Activated CD4-positive, alpha-beta T cell treated with anti-CD3 and anti-CD28 coated beads, Interleukin-2, Interleukin-4, amounts not matched to agents 100 ng/mL and 50 ng/mL, durations not matched to agents 16 hours and 8 hours (primary cell): ENCODE results near the gene MAML1.
"Not testable (repeated sequence)": the region's sequence is repeated elsewhere in the genome, so short reads cannot be mapped to it uniquely, and the experiment has no call there.

Experiments
- DNase-seq: peaks from one replicate; pipeline ENCODE4 v3.0.0-alpha.2; 2020; ENCODE audit warnings: low spot score

MAML1 gene

DNA sequence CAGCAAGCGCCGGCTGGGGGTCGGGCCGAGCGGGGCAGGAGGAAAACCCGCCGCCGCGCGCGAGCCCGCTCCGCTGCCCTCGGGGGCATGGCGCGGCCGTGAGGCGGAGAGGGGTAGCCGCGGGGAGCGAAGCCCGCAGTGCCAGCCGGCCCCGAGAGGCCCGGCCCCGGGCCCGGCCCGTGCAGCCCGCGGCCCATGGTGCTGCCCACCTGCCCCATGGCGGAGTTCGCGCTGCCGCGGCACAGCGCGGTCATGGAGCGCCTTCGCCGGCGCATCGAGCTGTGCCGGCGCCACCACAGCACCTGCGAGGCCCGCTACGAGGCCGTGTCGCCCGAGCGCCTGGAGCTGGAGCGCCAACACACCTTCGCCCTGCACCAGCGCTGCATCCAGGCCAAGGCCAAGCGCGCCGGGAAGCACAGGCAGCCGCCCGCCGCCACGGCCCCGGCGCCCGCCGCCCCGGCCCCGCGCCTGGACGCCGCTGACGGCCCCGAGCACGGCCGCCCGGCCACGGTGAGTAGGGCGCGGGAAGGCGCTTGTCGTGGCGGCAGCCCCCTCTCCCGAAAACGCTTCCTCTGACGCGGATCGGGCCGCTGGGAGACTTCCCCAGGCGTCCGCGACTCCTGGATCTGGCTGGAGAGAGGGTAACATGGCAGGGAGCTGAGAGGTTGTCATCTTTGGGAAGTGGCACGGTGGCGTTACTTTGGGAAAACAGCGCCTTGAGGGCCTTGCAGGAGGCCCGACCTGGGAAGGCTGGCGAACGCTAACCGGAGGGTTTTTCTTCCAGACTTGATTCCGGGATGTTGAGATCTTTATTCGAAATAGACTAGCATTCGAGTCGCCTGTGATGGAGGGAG, 523 bp downstream of the MAML1 start:
- DNase-seq: peak; percentile 15

DNA sequence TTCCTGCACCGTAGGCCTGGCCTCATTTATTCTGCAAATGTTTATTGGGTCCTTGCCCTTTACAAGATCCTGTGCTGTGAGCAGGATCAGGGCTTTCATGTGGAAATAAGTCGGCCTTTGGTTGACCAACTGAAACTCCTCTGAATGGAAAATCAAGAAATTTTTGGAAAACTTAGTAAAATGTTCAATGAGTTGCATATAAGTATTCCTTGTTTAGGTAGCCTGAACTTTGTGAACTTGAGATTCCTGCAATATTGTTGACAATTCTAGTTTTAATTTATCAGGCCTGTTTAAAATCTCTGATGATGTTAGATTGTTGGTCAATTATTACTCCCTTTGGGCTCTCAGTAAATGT, 1.1 kb downstream of the MAML1 start:
- DNase-seq: no peak

DNA sequence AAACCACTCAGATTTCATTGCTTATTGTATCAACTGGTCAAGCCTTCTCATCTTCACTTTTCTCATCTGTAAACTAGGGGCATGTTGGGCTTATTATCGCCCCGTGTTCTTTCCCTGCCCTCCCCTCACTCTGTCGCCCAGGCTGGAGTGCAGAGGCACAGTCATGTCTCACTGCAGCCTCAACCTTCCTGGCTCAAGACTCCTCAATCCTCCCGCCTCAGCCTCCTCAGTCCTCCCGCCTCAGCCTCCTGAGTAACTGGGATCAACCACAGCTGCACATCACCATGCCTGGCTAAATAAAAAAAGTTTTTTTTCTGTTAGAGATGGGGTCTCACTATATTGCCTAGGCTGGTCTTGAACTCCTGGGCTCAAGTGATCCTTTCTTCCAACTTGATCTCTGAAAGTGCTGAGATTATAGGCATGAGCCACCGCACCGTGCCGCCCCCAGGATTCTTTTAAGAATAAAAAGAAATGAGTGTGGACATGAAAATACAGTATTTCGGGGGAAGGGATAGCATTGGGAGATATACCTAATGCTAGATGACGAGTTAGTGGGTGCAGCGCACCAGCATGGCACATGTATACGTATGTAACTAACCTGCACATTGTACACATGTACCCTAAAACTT, 2.0 kb downstream of the MAML1 start:
- DNase-seq: no peak

DNA sequence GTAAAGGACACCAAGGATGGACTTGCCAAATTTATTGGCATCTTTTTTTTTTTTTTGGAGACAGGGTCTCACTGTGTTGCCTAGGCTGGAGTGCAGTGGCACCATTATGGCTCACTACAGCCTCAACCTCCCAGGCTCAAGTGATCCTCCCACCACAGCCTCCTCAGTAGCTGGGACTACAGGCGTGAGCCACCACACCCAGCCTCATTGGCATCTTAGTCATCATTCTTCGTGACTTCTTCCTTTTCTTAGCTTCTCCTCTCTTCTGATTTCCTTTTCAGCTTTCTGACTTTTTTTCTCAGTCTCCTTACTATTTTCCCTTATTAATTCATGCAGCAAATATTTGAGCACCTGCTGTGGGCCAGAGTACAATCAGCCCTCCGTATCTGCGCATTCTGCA, 6.1 kb downstream of the MAML1 start:
- no peak for DNase-seq

DNA sequence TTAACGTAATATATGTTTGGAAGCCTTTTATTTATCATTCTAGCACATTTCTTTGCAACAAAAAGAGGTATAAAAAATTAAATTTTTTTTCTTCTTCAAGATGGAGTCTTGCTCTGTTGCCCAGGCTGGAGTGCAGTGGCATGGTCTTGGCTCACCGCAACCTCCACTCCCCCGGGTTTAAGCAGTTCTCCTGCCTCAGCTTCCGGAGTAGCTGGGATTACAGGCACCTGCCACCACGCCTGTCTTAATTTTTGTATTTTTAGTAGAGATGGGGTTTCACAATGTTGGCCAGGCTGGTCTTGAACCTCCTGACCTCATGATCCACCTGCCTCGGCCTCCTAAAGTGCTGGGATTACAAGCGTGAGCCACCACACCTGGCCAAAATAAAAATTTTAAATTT, 11.5 kb downstream of the MAML1 start:
- DNase-seq: not testable (repeated sequence)

DNA sequence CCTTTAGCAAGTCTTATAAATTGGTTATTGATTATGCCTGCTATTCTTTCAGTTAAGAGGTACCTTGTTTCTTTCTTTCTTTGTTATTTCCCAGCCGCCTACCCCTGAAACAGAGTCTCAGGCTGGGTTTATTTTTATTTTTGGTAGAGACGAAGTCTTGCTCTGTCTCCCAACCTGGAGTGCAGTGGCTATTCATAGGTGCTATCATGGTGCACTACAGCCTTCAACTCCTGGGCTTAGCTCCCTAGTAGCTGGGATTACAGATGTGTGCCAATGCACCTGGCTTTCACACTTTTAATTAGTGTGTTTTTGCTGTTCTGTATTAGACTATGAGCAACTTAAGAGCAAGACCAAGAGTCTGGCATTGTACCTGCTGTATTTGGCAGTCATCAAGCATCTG, 14.2 kb downstream of the MAML1 start:
- DNase-seq: no peak

DNA sequence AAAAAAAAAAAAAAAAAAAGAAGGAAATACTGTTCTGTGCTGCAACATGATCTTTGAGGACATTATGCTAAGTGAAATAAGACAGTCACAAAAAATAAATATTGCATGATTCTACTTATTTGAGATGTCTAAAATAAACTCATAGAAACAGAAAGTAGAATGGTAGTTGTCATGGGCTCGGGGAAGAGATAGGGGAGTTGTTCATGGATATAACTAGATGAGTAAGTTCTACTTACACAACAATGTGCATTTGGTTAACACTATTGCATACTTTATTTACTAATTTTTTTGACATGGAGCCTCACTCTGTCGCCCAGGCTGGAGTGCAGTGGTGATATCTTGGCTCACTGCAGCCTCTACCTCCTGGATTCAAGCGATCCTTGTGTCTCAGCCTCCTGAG, 15.2 kb downstream of the MAML1 start:
- no peak for DNase-seq

DNA sequence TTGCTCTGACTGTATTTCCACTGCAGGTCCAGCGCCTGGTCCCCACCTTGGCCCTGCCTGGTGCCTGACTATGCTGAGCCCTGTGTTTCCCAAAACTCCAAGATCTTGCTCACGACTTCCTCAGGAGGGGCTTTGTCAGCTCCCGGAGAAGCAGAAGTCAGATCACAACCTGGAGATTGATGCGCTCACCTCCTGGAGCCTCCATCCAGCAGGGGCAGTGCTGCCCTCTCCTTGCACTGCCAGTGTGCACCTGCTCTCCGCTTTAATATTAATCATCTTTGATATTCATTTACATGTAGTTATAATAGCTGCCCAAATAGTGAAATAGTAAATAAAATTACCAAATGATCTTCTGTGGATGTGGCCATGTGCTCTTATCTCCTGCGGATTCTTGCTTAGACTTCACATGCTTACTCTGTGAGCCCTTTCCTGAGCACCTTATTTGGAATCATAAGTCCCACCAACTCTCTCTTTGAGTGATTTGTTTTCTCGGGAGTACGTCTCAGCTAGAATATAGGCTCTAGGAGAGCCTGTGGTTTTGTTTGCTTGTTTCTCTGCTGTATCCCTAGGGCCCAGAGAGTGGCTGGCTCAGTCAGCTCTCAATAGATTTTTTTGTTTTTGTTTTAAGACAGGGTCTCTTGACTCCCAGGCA, 17.4 kb downstream of the MAML1 start:
- no peak for DNase-seq

DNA sequence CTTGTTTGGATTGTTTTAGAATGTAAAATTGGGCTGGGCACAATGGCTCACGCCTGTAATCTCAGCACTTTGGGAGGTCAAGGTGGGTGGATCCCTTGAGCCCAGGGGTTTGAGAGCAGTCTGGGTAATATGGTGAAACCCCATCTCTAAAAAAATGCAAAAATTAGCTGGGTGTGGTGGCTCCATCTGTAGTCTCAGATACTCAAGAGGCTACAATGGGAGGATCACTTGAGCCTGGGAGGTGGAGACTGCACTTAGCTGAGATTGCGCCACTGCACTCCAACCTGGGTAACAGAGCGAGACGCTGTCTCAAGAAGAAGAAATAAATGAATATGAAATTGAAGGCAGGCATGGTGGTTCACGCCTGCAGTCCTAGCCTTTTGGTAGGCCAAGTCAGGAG, 21.3 kb downstream of the MAML1 start:
- no peak for DNase-seq

DNA sequence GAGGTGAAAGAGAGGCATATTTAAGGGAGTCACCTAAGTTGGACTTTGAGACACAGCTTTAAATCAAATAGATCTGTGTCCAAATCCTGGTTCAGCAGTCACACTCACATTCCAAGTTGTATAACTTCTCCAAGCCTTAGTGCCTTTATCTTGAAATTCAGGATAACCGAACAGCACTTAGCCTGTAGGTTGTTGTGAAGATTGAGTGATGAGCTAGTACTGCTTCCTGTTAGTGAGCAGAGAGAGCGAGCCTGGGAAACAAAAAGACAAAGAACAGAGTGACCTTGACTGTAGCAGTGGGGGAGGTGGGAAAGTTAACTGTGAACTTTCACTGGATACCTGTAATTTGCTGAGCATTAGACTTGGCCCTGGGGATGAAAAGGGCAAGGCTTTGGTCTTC, 22.4 kb downstream of the MAML1 start:
- no peak for DNase-seq

DNA sequence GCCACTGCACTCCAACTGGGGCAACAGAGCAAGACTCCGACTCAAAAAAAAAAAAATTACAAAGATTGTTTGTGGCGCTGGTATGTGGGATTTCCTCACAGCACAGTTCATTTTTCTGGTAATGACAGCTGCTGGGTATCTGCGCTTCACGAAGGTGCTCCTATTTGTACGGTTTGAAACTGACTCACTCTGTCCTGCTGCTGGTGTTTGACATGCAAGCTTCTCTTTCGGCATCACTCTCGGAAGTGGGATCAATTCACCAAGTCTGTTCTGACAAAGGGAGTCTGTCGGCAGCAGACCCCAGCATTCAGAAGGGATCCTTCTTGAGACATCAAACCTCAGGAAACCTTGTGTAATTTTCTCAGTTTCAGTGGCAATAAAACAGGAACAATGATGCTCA, 26.3 kb downstream of the MAML1 start:
- DNase-seq: no peak

DNA sequence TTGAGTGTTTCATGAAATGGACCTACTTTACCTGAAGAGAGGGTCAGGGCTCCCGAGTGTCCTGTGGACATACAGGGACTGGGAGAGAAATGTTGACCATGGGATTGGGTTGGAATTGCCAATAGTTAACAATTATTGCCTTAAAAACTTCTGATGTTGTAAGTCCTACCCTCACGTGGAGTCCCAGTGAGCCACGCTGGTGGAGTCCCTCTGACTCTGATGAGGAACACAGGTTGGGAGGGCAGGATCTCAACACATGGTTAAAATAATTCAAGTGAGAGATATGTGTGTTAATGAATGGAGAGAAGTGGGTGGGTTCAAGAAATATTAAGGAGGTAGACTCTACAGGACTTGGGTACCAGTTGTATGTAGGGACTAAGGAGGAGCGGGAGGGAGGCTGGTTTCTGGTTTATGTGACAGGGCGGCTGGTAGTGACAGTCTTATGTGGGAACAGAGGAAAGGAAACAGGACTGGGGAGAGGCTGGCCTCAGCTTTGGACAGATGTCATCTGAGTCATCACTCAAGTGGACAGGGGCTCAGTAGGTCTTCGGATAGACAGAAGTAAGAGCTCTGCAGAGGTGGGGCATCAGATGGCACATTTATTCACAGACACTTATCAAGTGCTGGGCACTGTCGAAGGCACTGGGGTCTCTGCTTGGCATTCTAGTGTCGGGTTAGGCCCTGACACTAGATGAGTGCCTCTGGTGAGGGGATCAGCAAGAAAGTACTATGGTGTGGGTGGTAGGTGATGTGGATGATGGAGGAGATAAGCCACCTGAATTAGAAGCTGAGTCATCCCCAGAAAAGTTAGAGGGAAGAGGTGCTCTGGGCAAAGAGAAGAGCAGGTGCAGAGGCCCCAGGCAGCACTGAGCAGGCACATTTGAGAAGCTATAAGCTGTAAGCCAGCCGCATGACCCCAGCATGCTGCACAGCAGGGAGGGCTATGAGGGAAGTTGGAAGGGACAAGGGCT, 27.2 kb downstream of the MAML1 start:
- DNase-seq: peak; percentile 39

DNA sequence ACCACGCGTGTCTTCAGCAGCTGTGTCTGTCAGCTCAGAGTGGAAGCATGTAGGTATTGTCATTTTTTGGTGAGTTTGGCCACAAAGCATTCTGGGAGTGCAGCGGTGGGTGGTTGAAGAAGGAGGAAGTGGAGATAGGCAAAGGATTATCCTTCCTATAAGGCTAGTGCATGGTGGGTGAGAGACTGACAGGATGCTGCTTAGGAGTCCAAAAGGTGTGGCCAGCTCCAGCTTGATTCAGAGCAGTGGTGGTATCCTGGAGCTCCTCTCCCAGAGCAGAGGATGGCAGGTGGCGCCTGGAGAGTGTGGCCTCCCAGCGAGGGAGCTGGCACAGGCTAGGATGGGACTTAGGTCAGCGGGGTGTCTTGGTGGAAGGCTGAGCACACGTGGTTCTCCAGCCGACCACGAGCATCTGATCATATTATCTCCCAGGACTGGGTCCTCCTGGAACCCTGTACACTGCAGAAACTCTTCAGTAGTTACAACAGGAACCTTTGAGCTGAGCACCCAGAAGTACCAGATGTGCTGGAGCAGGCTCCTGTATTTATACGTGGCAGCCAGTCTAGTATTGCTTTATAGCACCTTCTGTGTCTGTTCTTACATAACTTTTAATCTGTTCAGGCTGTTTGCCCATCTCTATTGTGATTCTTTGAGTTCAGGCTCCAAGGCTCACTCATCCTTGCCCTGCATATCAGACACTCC, 29.6 kb downstream of the MAML1 start:
- DNase-seq: peak; percentile 11

DNA sequence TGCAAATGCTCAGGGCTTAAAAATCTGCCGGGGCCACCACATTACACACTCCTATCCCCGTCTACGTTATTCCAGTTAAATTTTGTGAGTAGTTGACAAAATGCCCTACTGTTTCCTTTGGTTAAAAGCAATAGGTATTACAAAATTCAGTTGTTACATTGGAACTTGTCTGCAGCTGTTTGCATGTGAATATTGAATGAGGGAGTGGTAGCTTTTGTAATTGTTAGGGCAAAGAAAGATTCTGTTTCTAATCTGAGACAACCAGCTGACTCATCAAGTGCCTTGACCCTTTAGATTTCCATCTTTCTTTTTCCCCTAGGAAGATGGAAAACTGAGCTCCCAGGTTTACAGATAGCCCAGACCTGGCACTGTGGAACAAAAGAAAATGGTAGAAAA, 30.2 kb downstream of the MAML1 start:
- DNase-seq: no peak

DNA sequence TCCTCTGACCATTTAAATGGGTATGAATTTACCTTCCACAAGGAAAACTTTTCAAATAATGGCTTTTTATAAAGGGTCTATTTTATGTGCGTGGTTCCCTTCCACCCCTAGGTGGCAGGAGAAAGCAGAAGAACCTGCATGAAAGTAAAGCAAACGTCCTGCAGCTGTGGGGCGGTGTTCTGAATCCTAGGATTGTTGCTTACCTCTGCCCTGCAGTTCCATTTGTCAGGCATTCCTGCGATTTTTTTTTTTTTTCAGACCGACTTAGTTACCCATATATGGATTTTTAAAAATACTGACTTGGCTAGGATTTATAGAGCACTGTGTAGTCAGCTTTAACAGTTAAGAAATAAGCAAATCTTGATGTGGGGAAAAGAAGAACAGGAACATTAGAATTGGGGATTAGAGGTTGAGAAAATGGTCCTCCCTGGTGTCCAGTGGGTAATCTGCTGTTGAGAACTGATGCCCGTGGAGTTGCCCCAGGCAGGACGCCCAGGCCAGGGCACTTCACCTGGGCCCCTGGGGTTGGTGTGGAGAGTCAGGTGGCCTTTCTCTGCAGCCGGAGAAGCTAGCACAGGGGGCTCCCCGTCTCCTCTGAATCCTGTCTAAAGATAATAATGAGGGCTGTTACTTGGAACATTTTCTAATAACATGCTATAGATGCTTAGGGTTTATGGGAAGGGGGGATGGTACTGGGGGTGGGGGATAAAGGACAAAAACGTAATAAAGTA, 30.8 kb downstream of the MAML1 start:
- DNase-seq: peak; percentile 52

DNA sequence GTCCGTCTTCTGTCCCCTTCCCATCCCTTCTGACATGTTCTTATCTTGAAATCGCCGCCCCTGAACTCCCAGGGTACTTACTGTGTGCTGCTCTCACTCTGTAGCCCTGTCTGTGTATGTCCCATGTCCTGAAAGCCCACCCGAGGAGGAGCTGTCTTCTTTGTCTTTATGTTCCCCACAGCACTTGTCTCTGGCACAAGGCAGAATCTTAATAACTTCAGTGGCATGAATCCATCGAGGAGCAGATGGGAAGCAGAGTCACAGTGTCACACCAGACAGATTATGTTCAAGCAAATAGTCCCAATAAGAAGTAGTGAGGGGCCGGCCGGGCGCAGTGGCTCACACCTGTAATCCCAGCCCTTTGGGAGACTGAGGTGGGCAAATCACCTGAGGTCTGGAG, 31.4 kb downstream of the MAML1 start:
- DNase-seq: no peak

DNA sequence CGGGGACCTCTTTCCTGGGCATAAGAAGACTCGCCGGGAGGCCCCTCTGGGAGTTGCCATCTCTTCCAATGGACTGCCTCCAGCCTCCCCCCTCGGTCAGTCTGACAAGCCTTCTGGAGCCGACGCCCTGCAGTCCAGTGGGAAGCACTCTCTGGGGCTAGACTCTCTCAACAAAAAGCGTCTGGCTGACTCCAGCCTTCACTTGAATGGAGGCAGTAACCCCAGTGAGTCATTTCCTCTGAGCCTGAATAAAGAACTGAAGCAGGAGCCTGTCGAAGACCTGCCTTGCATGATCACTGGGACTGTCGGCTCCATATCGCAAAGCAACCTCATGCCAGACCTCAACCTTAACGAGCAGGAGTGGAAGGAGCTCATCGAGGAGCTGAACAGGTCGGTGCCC, 32.8 kb downstream of the MAML1 start:
- DNase-seq: no peak

DNA sequence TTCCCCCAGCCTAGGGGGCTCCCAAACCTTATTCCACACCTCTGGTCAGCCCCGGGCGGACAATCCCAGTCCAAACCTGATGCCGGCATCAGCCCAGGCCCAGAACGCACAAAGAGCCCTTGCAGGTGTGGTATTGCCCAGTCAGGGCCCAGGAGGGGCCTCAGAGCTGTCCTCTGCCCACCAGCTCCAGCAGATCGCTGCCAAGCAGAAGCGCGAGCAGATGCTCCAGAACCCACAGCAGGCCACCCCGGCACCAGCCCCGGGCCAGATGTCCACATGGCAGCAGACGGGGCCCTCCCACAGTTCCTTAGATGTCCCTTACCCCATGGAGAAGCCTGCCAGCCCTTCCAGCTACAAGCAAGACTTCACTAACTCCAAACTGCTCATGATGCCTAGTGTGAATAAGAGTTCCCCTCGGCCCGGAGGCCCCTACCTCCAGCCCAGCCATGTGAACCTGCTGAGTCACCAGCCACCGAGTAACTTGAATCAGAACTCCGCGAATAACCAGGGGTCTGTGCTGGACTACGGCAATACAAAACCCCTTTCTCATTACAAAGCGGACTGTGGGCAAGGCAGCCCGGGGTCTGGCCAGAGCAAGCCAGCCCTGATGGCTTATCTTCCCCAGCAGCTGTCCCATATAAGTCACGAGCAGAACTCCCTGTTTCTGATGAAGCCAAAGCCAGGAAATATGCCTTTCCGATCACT, 33.6 kb downstream of the MAML1 start:
- DNase-seq: no peak

DNA sequence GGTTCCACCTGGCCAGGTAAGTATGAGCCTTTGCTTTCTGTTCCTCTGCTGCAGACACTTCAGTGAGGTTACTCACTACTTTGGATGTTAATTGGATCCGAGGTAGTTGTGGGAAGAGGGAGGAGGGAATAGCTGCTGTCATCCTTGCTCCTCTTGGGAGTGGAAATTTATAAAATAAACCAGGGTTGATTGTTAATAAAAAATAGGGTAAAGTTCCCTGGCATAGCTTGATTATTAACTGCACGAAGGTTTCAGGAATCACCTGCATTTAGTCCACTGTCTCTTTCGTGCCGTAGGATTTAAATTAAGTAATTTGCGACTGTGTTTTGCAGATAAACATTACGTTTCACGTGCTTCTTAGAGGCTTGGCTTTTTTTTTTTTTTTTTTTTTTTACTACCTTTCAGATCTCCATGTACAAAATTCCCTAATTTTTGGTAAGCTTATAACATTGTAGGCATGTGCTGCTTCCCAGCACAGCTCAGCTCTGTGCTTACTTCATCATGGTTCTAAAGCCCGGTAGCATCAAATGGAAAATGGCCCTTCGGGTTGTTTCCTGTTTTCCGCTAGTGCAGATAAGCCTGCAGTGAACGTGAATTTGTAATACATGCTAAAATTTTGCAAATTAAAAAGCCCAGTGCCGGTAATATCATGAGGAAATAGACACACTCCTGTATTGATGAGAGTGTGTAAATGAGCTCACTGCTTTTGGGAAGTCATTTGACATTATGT, 34.3 kb downstream of the MAML1 start:
- DNase-seq: no peak
